Activated CD8-positive, alpha-beta memory T cell treated with anti-CD3 and anti-CD28 coated beads, Interleukin-2, amount 50 U/mL, for 1 hour (primary cell): ENCODE measurements around the gene LRRC74B.
"Not testable (repeated sequence)": the region's sequence is repeated elsewhere in the genome, so short reads cannot be mapped to it uniquely, and the experiment has no call there.

Experiments
- DNase-seq: peaks from one replicate; pipeline ENCODE4 v3.0.0-alpha.2; 2020; ENCODE audit errors: extremely low read depth

Gene LRRC74B

GRCh38 chr22:21032037-21032867 lies 13.5 kb upstream of the LRRC74B start, which contains the start of gene SLC7A4:
SLC7A4 (minus strand) TSS chr22:21032561; CDS start chr22:21031812, 749 bp downstream.
- DNase-seq = no peak

GRCh38 chr22:21032868-21033688 lies 12.7 kb upstream of the LRRC74B start:
- no peak for DNase-seq

GRCh38 chr22:21033895-21034294 lies 11.9 kb upstream of the LRRC74B start:
- DNase-seq = no peak

GRCh38 chr22:21034989-21035388 lies 10.8 kb upstream of the LRRC74B start:
- DNase-seq = no peak

- no peak for DNase-seq
Measured at GRCh38 chr22:21038405-21038804, 7.3 kb upstream of the LRRC74B start.

GRCh38 chr22:21039158-21039557 lies 6.6 kb upstream of the LRRC74B start:
- DNase-seq = not testable (repeated sequence)

- no peak for DNase-seq
Measured at GRCh38 chr22:21041937-21042336, 3.8 kb upstream of the LRRC74B start.

GRCh38 chr22:21042978-21043859 lies 2.5 kb upstream of the LRRC74B start:
- no peak for DNase-seq

GRCh38 chr22:21043860-21044535 lies 1.7 kb upstream of the LRRC74B start:
- DNase-seq = no peak

- DNase-seq = no peak
Measured at GRCh38 chr22:21044931-21045584, 688 bp upstream of the LRRC74B start.

GRCh38 chr22:21047035-21047661 lies 1.4 kb downstream of the LRRC74B start:
- no peak for DNase-seq

- DNase-seq = no peak
Measured at GRCh38 chr22:21047730-21048129, 2.0 kb downstream of the LRRC74B start.

GRCh38 chr22:21048448-21048847 lies 2.7 kb downstream of the LRRC74B start:
- DNase-seq = not testable (repeated sequence)

GRCh38 chr22:21048965-21049364 lies 3.2 kb downstream of the LRRC74B start:
- DNase-seq = not testable (repeated sequence)

- DNase-seq = no peak
Measured at GRCh38 chr22:21051145-21051830, 5.5 kb downstream of the LRRC74B start.

GRCh38 chr22:21051831-21052400 lies 6.2 kb downstream of the LRRC74B start:
- no peak for DNase-seq

- no peak for DNase-seq
Measured at GRCh38 chr22:21052715-21053459, 7.1 kb downstream of the LRRC74B start.

GRCh38 chr22:21054046-21054713 lies 8.4 kb downstream of the LRRC74B start:
- DNase-seq = no peak
